GM18867 (cell line): Measurements from ENCODE around the gene ADGRB2.
"Not testable (repeated sequence)": the region's sequence is repeated elsewhere in the genome, so short reads cannot be mapped to it uniquely, and the experiment has no call there.

Source experiments
- ATAC-seq: cut with Tn5 transposase; IDR thresholded peaks from one replicate; pipeline ENCODE4 v1.9.1; 2021; ENCODE audit warnings: mild to moderate bottlenecking, moderate library complexity; ENCODE audit not compliant: unreplicated experiment

Gene ADGRB2

DNA sequence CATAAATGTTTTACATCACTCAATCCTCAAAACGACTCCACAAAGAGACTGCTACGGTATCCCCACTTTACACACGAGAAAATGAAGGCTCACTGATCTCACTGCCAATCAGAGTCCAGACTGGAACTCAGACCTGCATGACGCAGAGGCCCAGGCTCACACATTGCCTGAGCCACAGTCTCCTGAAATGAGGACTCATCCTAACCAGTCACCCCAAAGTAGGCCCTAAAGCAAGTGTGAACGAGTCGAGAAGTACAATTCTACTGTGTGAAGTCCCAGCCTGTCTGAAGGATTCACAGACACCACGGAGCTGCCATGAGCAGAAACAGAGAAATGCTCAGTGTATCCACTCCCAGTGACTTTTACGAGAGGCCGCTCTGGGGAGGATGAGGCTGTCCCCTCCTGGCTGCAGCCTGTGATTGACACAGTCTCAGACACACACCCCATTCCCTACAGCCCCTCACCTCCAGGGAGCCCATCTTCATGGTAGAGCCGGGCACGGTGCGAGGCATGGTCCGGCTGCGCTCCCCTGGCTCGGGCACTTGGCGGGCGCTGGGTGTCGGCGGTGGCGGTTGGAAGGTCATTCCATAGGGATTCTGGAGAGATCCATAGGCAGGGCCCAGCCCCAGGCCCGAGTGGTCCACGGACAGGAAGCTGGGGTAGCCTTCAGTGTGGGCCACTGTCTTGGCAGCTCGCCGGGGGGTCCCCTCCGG is 33.6 kb downstream of the ADGRB2 start:
- no peak for ATAC-seq

DNA sequence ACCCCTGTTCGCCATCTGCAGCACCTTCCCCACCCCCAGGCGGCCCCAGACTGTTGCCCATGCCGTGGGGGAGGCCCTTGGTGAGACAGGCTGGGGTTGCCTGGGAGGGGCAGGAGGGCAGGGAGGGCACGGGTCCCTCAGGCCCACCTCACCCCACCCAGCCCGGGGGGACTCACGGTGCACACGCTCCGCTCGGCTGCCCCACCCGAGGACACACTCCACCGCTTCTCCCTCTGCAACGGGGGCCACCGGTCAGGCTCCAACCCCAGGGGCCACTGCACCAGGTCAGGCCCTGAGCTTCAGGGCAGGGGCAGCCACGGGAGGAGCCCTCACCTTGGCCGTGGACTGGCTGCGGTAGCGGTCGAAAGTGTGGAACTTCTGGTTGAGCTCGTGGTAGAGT is 36.3 kb downstream of the ADGRB2 start:
- no peak for ATAC-seq

- no peak for ATAC-seq
Observed at GRCh38 chr1:31727195-31727594, 36.9 kb downstream of the ADGRB2 start.

- ATAC-seq = no peak
Observed at GRCh38 chr1:31726715-31727114, 37.4 kb downstream of the ADGRB2 start.

DNA sequence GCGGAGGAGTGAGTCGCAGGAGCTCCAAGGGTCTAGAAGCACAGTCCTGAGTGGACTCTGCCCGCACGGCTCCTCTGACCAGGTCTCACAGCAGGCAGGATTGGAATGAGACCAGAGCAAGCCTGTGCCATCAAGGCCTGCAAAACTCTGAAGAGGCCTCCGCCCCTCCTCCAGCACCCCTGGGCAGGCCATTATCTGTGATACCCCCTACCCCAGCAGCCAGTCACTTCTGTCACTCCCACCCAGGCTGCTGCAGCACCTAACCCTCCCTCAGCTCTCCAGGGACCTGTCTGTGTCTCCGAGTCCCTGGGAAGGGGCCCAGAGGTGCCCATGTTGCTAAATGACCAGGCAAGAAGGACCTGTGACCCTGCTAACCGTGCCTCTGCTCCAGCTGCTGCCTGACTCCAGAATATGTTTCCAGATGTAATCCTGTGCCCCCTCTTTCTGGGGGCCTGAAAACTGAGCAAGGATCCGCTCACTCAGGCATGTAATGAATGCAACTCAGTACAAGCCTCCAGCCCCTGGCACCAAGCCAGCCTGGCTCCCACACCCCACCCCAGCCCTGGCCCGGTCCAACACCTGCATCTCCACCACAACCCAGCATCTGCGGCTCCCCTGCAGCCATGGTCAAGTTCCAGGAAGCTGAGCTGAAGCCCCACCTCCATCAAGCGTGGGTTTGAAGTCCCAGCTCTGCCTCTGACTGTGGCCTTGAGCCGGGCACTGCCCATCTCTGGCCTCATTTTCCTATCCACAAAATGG is 38.2 kb downstream of the ADGRB2 start:
- ATAC-seq = no peak

DNA sequence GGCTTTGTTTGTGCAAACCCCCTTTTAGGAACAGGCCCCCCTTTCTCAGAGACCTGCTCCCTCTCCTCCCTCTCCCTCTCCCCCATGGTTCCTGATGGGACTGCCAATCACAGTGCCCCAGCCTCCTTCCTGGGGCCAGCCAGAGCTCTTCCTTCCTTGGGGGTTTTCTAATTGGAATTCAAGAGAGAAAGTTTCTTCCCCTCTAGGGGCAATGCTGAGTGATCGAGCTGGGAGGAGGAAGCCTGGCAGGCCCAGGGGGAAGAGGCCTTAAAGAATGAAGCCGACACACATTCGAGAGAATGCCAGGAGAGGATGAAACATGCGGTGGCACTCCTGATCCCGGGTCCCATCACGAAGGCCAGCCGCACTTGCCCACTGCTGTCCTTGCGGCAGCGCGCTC is 39.0 kb downstream of the ADGRB2 start:
- ATAC-seq = no peak

GRCh38 chr1:31723828-31724359 is 40.2 kb downstream of the ADGRB2 start:
- no peak for ATAC-seq

- ATAC-seq = no peak
Observed at GRCh38 chr1:31718327-31718897, 45.7 kb downstream of the ADGRB2 start.

DNA sequence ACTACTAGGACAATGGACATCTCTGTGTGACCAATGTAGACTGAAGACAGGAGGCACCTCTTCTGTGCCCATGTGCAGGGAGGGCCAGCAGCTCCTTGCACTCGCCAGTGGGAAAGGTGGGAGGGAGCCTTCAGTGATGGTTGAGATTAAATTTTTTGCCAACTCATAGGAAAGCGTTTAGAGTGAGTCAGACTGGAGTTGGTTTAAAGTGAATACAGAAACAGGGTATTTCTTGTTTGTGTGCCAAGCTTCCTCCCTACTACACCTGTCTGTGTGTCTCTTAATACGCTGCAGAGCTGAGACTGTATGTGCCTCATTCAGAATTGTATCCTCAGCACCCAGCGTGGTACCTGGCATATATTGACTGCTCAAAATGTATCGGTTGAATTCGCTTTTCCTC is 46.8 kb downstream of the ADGRB2 start:
- ATAC-seq = no peak

DNA sequence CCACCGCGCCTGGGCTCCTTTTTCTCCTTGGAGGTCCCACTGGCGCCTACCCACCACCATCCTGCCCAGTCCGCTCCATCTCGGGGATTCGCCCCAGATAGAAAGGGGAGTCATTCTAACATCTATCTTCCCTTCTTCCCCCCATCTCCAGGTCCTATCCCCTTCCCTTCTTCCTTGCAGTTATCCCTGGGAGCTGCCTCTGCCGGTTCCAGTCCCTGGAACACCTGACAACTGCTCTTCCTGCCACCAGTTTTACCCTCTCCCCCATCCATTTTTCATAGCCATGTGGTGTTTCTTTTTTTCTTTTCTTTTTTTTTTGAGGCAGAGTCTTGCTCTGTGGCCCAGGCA is 48.3 kb downstream of the ADGRB2 start:
- ATAC-seq = no peak

DNA sequence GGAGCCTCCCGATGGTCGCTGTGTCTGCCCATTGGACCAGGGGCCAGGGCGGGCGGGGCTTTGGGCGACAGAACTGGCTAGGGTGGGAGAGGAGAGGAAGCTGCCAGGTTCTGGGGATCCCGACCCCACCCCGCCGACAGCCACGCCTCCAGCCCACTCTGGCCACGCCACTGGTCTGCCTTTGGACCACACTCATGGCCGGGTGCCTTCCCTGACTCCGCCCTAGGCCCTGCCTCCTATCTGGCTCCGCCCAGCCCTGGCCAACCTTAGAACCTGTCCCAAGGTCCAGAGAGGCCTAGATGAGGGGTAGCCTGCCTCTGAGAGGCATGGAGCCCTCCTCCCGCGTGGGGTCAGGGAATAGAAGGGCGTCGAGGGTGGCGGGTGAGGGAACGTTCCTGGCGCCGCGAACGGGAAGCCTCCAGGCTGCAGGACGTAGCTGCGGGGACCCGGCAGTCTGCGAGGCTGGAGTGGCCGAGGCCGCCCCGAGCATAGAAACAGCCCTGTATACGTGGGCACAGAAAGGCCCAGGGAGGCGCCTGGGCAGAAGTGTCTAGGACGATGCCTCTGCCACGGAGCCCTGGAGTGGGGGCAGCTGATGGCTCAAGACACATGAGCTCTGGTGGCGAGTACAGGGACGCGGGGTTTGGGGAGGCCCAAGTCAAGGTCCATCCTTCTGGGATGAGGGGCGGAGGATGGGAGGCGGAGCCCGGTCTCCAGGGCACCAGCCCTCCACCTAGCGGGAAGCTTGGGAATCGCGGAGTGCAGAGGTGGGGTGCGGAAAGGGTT is 48.9 kb downstream of the ADGRB2 start:
- ATAC-seq = no peak

- no peak for ATAC-seq
Observed at GRCh38 chr1:31714442-31715086, 49.6 kb downstream of the ADGRB2 start.

- ATAC-seq = no peak
Observed at GRCh38 chr1:31712630-31713029, 51.5 kb downstream of the ADGRB2 start.

DNA sequence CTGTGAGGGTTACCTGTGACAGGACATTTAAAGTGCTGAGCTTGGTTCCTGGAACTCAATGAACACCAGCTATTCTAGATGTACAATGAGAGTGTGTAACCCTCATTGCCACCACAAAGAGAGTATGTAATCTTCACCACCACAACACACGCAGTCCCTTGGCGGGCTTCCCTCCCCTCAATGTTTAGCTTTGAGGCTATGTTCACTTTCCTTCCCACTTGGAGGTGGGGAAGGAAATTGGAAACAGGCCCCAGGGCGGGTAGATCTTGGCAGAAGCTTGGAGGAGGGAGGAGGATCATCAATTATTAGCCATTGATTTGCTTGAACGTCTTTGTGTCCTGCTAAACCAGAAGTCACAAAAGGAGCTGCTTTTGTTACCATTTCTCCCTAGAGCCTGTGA is 52.1 kb downstream of the ADGRB2 start:
- no peak for ATAC-seq

- no peak for ATAC-seq
Observed at GRCh38 chr1:31708324-31708723, 55.8 kb downstream of the ADGRB2 start.

DNA sequence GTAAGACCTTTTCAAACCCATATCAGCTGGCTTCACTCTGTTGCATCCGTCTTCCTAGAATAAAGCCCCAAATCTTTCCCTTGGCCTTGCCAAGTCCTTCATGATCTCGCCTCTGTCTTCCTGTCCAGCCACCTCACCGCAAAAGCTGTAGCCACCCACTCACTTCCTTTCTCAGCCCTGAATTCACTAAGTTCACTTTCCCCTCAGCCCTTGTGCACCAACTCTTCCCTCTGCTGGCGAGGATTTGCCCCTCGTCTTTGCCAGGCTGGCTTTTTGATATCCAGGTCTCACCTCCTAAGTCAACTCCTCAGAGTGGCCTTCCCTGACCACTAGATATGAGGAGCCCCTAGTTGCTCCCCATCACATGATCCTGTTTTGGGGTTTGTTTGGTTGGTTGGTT is 56.4 kb downstream of the ADGRB2 start:
- ATAC-seq = no peak

DNA sequence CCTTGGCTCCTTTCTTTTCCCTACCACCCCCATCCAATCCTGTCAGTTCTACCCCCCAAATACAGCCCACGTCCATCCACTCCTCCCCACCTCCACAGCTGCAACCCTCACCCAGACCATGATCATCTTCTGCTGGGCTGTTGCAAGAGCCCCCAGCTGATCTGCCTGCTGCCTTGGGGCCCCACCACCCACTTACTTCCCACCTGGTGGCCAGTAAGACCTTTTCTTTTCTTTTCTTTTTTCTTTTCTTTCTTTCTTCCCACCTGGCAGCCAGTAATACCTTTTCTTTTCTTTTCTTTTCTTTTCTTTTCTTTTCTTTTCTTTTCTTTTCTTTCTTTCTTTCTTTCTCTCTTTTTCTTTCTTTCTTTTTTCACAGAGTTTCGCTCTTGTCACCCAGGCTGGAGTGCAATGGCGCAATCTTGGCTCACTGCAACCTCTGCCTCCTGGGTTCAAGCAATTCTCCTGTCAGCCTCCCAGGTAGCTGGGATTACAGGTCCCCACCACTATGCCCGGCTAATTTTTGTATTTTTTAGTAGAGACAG is 57.0 kb downstream of the ADGRB2 start:
- ATAC-seq = not testable (repeated sequence)

- ATAC-seq = no peak
Observed at GRCh38 chr1:31706384-31707058, 57.6 kb downstream of the ADGRB2 start.

- no peak for ATAC-seq
Observed at GRCh38 chr1:31705080-31705866, 58.9 kb downstream of the ADGRB2 start.
